Neural cell (in vitro differentiated cells): ENCODE measurements around the gene CREBBP.

Experiments used
- CTCF ChIP-seq: fragments of 450-650 bp; IDR thresholded peaks from 2 replicates; pipeline ENCODE4 v1.5.1; 2014; ENCODE audit warnings: antibody characterized with exemption, mild to moderate bottlenecking, moderate library complexity; ENCODE audit not compliant: poor library complexity, severe bottlenecking
- EP300 ChIP-seq: fragments of 450-650 bp; conservative IDR thresholded peaks from 2 replicates; pipeline ENCODE4 v1.6.1; 2014; ENCODE audit warnings: antibody characterized with exemption, mild to moderate bottlenecking, moderate library complexity; ENCODE audit not compliant: poor library complexity, severe bottlenecking
- EZH2 ChIP-seq: fragments of 200-600, 300-800 bp; shearing (Covaris generic), sonication (generic); IDR thresholded peaks from 2 replicates; pipeline ENCODE4 v1.6.1; 2014; ENCODE audit warnings: antibody characterized with exemption, low read length, borderline replicate concordance, mild to moderate bottlenecking; ENCODE audit not compliant: insufficient read depth, poor library complexity, severe bottlenecking
- MXI1 ChIP-seq: fragments of 450-650 bp; conservative IDR thresholded peaks from 2 replicates; pipeline ENCODE4 v1.6.1; 2014; ENCODE audit warnings: antibody characterized with exemption, mild to moderate bottlenecking; ENCODE audit not compliant: poor library complexity, severe bottlenecking
- POLR2AphosphoS5 ChIP-seq: IDR thresholded peaks from 2 replicates; pipeline ENCODE4 v1.6.1; 2012
- RAD21 ChIP-seq: fragments of 450-650 bp; conservative IDR thresholded peaks from 2 replicates; pipeline ENCODE4 v1.6.1; 2014; ENCODE audit warnings: antibody characterized with exemption, mild to moderate bottlenecking, moderate library complexity
- REST ChIP-seq: IDR thresholded peaks from 2 replicates; pipeline ENCODE4 v1.6.1; 2012; ENCODE audit warnings: borderline replicate concordance
- SMC3 ChIP-seq: fragments of 450-650 bp; conservative IDR thresholded peaks from 2 replicates; pipeline ENCODE4 v1.6.1; 2014; ENCODE audit warnings: antibody characterized with exemption, mild to moderate bottlenecking, moderate library complexity; ENCODE audit not compliant: poor library complexity
- TAF1 ChIP-seq: IDR thresholded peaks from 2 replicates; pipeline ENCODE4 v1.6.1; 2012; ENCODE audit warnings: low read depth

GRCh38 chr16:3722508-3722907 lies 158.0 kb downstream of the CREBBP start:
- TF ChIP-seq CTCF (no peak), EP300 (no peak), REST (no peak), POLR2AphosphoS5 (no peak), EZH2 (no peak), SMC3 (no peak), MXI1 (no peak), RAD21 (no peak), TAF1 (no peak)
